SK-N-SH (cell line): ENCODE data around the gene RIMS1. TPM values are rescaled to one million over a fixed set of nuclear protein-coding genes. Genes with fewer than 3 reads are reported as not detected.

Experiments
- CTCF ChIA-PET: fragments of 300-600, 350-600 bp; formaldehyde crosslinking; extraction: SDS; loops from one replicate; lab custom pipeline; 2021; lab: Yijun Ruan, JAX
- POLR2A ChIA-PET: fragments of 350-600 bp; sonication (Branson Sonifier 250); formaldehyde crosslinking; extraction: SDS; loops from one replicate; lab custom pipeline; 2020; ENCODE audit warnings: antibody characterized with exemption, inconsistent platforms; lab: Yijun Ruan, JAX
- DNase-seq: peaks from one replicate; pipeline ENCODE4 v3.0.0; 2012
- H2AFZ ChIP-seq: fragments of 200-600 bp; sonication (generic); 2 replicates; pipeline ENCODE4 v1.8.1; 2016; ENCODE audit warnings: antibody characterized with exemption, mild to moderate bottlenecking, low read depth
- H3F3A ChIP-seq: fragments of 200-600 bp; sonication (generic); replicated peaks from 2 replicates; pipeline ENCODE3; 2016; ENCODE audit warnings: antibody characterized with exemption, mild to moderate bottlenecking; ENCODE audit not compliant: insufficient read depth
- H3K27ac ChIP-seq, 2 experiments: fragments of 200-500 bp in 1 of 2; fragments of 200-600 bp in 1 of 2; sonication (Bioruptor generic) in 1 of 2; sonication (generic), shearing (Covaris generic) in 1 of 2; 2 replicates each; pipeline versions ENCODE4 v1.5.1 to v1.6.1; 2014 to 2016; ENCODE audit warnings: low read depth in 2 of 2, inconsistent platforms in 1 of 2, low read length in 1 of 2, mild to moderate bottlenecking in 1 of 2, mixed read lengths in 1 of 2
- H3K27me3 ChIP-seq: fragments of 200-600 bp; sonication (generic), shearing (Covaris generic); 2 replicates; pipeline ENCODE4 v1.6.1; 2016; ENCODE audit warnings: mixed run types; ENCODE audit not compliant: insufficient read depth
- H3K36me3 ChIP-seq, 2 experiments: fragments of 200-500 bp in 1 of 2; fragments of 200-600 bp in 1 of 2; sonication (Bioruptor generic) in 1 of 2; sonication (generic) in 1 of 2; replicated peaks in 1 of 2; 2 replicates each; pipeline versions ENCODE3 to v1.5.1; 2014 to 2016; ENCODE audit warnings: low read length in 1 of 2, mild to moderate bottlenecking in 1 of 2; ENCODE audit not compliant: insufficient read depth in 2 of 2, control insufficient read depth in 1 of 2
- H3K4me1 ChIP-seq, 2 experiments: fragments of 200-500 bp in 1 of 2; fragments of 200-600 bp in 1 of 2; sonication (Bioruptor generic) in 1 of 2; sonication (generic), shearing (Covaris generic) in 1 of 2; 2 replicates each; pipeline versions ENCODE4 v1.5.1 to v1.6.1; 2014 to 2016; ENCODE audit warnings: low read depth in 1 of 2, low read length in 1 of 2, mixed run types in 1 of 2; ENCODE audit not compliant: insufficient read depth in 2 of 2, control insufficient read depth in 1 of 2
- H3K4me2 ChIP-seq: fragments of 200-600 bp; sonication (generic), shearing (Covaris generic); 2 replicates; pipeline ENCODE4 v1.6.1; 2017; ENCODE audit warnings: mixed run types
- H3K4me3 ChIP-seq, 2 experiments: fragments of 200-500 bp in 1 of 2; fragments of 200-600 bp in 1 of 2; sonication (Bioruptor generic) in 1 of 2; sonication (generic), shearing (Covaris generic) in 1 of 2; 2 replicates each; pipeline versions ENCODE4 v1.5.1 to v1.8.1; 2014 to 2016; ENCODE audit warnings: low read depth in 2 of 2, inconsistent platforms in 1 of 2, low read length in 1 of 2, mild to moderate bottlenecking in 1 of 2, mixed read lengths in 1 of 2, moderate library complexity in 1 of 2
- H3K79me2 ChIP-seq: fragments of 200-600 bp; sonication (generic); 2 replicates; pipeline ENCODE4 v1.8.1; 2017; ENCODE audit warnings: mild to moderate bottlenecking; ENCODE audit not compliant: insufficient read depth
- H3K9ac ChIP-seq: fragments of 200-600 bp; sonication (generic); 2 replicates; pipeline ENCODE4 v1.6.1; 2017; ENCODE audit warnings: mixed run types
- H3K9me2 ChIP-seq: fragments of 200-600 bp; sonication (generic); 2 replicates; pipeline ENCODE4 v1.6.1; 2017; ENCODE audit warnings: mixed run types
- H3K9me3 ChIP-seq: fragments of 200-600 bp; sonication (generic); 2 replicates; pipeline ENCODE4 v1.6.1; 2017; ENCODE audit warnings: mixed run types, mild to moderate bottlenecking, moderate library complexity
- H4K20me1 ChIP-seq: fragments of 200-600 bp; sonication (generic); 2 replicates; pipeline ENCODE4 v1.6.1; 2017; ENCODE audit warnings: mild to moderate bottlenecking, mixed run types; ENCODE audit not compliant: insufficient read depth
- CHD2 ChIP-seq: fragments of 150-350 bp; IDR thresholded peaks from 2 replicates; pipeline ENCODE4 v1.6.1; 2018; ENCODE audit warnings: low read length; ENCODE audit not compliant: partially characterized antibody
- FOXM1 ChIP-seq: IDR thresholded peaks from 2 replicates; pipeline ENCODE4 v1.4.0; 2012; ENCODE audit warnings: low read depth, mild to moderate bottlenecking
- GATA2 ChIP-seq: sonication (generic); formaldehyde crosslinking; IDR thresholded peaks from 2 replicates; pipeline ENCODE4 v1.5.0; 2020; ENCODE audit warnings: mild to moderate bottlenecking, missing genetic modification reagents
- NFIC ChIP-seq: IDR thresholded peaks from 2 replicates; pipeline ENCODE4 v1.4.0; 2012; ENCODE audit warnings: borderline replicate concordance
- NRF1 ChIP-seq: IDR thresholded peaks from 2 replicates; pipeline ENCODE4 v1.6.1; 2012; ENCODE audit warnings: low read depth, mild to moderate bottlenecking, low read length
- RAD21 ChIP-seq: IDR thresholded peaks from 2 replicates; pipeline ENCODE4 v1.6.1; 2012; ENCODE audit warnings: mild to moderate bottlenecking, low read length
- RFX5 ChIP-seq: IDR thresholded peaks from 2 replicates; pipeline ENCODE4 v1.6.1; 2012; ENCODE audit warnings: mild to moderate bottlenecking, improper control_type of control experiment, low read length
- RXRA ChIP-seq: IDR thresholded peaks from 2 replicates; pipeline ENCODE4 v1.4.0; 2012; ENCODE audit warnings: low read depth, mild to moderate bottlenecking, borderline replicate concordance
- SMC3 ChIP-seq: IDR thresholded peaks from 2 replicates; pipeline ENCODE4 v1.6.1; 2012; ENCODE audit warnings: low read depth, low read length, improper control_type of control experiment
- YY1 ChIP-seq: IDR thresholded peaks from 2 replicates; pipeline ENCODE4 v1.4.0; 2012; ENCODE audit warnings: low read depth, mild to moderate bottlenecking
- WGBS: methylation state at CpG from one replicate; pipeline ENCODE4 v1.1.6; 2017; ENCODE audit warnings: low lambda C conversion rate; 5-methylcytosine and 5-hydroxymethylcytosine counted together
- polyA plus RNA-seq, 3 experiments: library from polyadenylated mRNA; depleted of rRNA; stranded (reverse); fragments of >200 nt; gene quantifications; 2 replicates each; pipeline ENCODE4 v1.2.3, GENCODE V29; 2012
- TF ChIP-seq, protein P1 (sequence below): IDR thresholded peaks from 2 replicates; pipeline ENCODE4 v1.4.0; 2012; ENCODE audit warnings: low read depth
- TF ChIP-seq, protein P2 (sequence below): IDR thresholded peaks from 2 replicates; pipeline ENCODE4 v1.6.1; 2012; ENCODE audit warnings: mild to moderate bottlenecking, low read depth, low read length, moderate library complexity
- TF ChIP-seq, protein P3 (sequence below): IDR thresholded peaks from 2 replicates; pipeline ENCODE4 v1.4.0; 2012; ENCODE audit warnings: low read depth, borderline replicate concordance
- TF ChIP-seq, protein P4 (sequence below): fragments of 150-350 bp; IDR thresholded peaks from 2 replicates; pipeline ENCODE4 v1.6.1; 2016; ENCODE audit warnings: mild to moderate bottlenecking, low read depth, low read length
- TF ChIP-seq, protein P5 (sequence below): fragments of 200-600 bp; sonication (generic); IDR thresholded peaks from 2 replicates; pipeline ENCODE4 v1.6.1; 2017; ENCODE audit warnings: antibody characterized with exemption, mild to moderate bottlenecking, moderate library complexity

The RIMS1 gene
- polyA plus RNA-seq, 1 of the 3 experiments (the other 2 are of a cell fraction), result 0.20 TPM

DNA sequence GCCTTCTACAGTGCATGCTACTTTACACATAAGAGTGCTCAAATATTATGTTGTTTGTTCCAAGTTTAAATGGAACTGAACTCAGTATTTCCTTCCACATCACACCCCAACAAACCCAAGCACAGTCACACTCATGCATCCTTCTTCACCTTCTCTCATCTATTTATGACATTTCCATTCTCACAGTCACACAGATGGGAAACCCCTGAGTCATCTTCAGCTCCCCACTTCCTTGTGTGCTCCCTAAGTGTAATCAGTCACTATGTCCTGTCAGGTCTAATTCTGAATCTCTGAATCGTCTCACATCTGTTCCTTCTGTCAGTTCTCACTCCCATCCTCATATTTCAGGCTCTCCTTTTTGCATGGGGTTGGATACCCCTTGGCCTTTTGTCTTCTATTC is 96.0 kb downstream of the RIMS1 start:
- Histone ChIP-seq H3K4me1 (no peaks in the 10 kb centered on the region), H3K4me3 (no peak overlapping the region), H3K9me2 (no peaks in the 10 kb centered on the region), H3K4me2 (no peak overlapping the region), H3K27ac (no peak overlapping the region), H3K9ac (no peak overlapping the region), H3F3A (no peaks in the 10 kb centered on the region), H4K20me1 (no peaks in the 10 kb centered on the region), H2AFZ (no peak overlapping the region), H3K9me3 (no peaks in the 10 kb centered on the region), H3K36me3 (no peaks in the 10 kb centered on the region), H3K27me3 (no peaks in the 10 kb centered on the region), H3K79me2 (no peaks in the 10 kb centered on the region)
- TF ChIP-seq, protein P1, sequence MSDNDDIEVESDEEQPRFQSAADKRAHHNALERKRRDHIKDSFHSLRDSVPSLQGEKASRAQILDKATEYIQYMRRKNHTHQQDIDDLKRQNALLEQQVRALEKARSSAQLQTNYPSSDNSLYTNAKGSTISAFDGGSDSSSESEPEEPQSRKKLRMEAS, result no peak
- TF ChIP-seq, protein P2, sequence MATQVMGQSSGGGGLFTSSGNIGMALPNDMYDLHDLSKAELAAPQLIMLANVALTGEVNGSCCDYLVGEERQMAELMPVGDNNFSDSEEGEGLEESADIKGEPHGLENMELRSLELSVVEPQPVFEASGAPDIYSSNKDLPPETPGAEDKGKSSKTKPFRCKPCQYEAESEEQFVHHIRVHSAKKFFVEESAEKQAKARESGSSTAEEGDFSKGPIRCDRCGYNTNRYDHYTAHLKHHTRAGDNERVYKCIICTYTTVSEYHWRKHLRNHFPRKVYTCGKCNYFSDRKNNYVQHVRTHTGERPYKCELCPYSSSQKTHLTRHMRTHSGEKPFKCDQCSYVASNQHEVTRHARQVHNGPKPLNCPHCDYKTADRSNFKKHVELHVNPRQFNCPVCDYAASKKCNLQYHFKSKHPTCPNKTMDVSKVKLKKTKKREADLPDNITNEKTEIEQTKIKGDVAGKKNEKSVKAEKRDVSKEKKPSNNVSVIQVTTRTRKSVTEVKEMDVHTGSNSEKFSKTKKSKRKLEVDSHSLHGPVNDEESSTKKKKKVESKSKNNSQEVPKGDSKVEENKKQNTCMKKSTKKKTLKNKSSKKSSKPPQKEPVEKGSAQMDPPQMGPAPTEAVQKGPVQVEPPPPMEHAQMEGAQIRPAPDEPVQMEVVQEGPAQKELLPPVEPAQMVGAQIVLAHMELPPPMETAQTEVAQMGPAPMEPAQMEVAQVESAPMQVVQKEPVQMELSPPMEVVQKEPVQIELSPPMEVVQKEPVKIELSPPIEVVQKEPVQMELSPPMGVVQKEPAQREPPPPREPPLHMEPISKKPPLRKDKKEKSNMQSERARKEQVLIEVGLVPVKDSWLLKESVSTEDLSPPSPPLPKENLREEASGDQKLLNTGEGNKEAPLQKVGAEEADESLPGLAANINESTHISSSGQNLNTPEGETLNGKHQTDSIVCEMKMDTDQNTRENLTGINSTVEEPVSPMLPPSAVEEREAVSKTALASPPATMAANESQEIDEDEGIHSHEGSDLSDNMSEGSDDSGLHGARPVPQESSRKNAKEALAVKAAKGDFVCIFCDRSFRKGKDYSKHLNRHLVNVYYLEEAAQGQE, result no peak
- no peak for TF ChIP-seq NFIC
- ChIA-PET CTCF (no interaction called here), POLR2A (no interaction called here)
- WGBS, result 20% methylated on average over 1 of the region's 1 CpG
- DNase-seq, result no peak

DNA sequence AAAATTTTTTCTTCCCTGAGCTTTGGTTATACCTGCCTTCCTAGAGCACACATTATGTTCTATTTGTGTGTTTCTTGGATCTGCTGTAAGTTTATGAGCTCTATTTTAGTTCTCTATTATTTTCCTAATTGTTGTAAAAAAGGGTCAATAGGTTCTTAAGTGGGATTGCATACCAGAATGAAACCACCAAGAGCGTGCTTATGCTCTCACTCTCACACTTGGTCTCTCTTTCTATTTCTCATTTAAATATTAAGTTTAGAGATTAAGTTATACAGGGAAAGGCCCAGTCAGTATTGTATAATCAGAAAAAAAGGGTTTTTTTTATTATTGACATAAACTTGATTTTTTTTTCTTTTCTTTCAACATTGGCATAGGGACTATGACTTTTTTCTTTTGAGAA is 96.8 kb downstream of the RIMS1 start:
- no peak for DNase-seq
- CTCF ChIA-PET, result no interaction called here
- Histone ChIP-seq H3K4me2 (no peak overlapping the region), H3K36me3 (no peaks in the 10 kb centered on the region), H4K20me1 (no peaks in the 10 kb centered on the region), H3K9me3 (no peaks in the 10 kb centered on the region), H3K27ac (no peak overlapping the region), H3K4me3 (no peak overlapping the region), H3K79me2 (no peaks in the 10 kb centered on the region), H3K9ac (no peak overlapping the region), H3K9me2 (no peaks in the 10 kb centered on the region), H3K4me1 (no peaks in the 10 kb centered on the region), H3F3A (no peaks in the 10 kb centered on the region), H3K27me3 (no peaks in the 10 kb centered on the region), H2AFZ (no peak overlapping the region)
- POLR2A ChIA-PET, result no interaction called here
- 24% methylated on average over 1 of the region's 1 CpG for WGBS
- no peak for TF ChIP-seq RAD21
- TF ChIP-seq SMC3, result no peak
- TF ChIP-seq, protein P3, sequence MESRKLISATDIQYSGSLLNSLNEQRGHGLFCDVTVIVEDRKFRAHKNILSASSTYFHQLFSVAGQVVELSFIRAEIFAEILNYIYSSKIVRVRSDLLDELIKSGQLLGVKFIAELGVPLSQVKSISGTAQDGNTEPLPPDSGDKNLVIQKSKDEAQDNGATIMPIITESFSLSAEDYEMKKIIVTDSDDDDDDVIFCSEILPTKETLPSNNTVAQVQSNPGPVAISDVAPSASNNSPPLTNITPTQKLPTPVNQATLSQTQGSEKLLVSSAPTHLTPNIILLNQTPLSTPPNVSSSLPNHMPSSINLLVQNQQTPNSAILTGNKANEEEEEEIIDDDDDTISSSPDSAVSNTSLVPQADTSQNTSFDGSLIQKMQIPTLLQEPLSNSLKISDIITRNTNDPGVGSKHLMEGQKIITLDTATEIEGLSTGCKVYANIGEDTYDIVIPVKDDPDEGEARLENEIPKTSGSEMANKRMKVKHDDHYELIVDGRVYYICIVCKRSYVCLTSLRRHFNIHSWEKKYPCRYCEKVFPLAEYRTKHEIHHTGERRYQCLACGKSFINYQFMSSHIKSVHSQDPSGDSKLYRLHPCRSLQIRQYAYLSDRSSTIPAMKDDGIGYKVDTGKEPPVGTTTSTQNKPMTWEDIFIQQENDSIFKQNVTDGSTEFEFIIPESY, result no peak
- no peak for TF ChIP-seq FOXM1
- TF ChIP-seq, protein P1, result no peak
- TF ChIP-seq, protein P4, sequence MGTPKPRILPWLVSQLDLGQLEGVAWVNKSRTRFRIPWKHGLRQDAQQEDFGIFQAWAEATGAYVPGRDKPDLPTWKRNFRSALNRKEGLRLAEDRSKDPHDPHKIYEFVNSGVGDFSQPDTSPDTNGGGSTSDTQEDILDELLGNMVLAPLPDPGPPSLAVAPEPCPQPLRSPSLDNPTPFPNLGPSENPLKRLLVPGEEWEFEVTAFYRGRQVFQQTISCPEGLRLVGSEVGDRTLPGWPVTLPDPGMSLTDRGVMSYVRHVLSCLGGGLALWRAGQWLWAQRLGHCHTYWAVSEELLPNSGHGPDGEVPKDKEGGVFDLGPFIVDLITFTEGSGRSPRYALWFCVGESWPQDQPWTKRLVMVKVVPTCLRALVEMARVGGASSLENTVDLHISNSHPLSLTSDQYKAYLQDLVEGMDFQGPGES, result no peak
- no peak for TF ChIP-seq NRF1
- TF ChIP-seq, protein P5, sequence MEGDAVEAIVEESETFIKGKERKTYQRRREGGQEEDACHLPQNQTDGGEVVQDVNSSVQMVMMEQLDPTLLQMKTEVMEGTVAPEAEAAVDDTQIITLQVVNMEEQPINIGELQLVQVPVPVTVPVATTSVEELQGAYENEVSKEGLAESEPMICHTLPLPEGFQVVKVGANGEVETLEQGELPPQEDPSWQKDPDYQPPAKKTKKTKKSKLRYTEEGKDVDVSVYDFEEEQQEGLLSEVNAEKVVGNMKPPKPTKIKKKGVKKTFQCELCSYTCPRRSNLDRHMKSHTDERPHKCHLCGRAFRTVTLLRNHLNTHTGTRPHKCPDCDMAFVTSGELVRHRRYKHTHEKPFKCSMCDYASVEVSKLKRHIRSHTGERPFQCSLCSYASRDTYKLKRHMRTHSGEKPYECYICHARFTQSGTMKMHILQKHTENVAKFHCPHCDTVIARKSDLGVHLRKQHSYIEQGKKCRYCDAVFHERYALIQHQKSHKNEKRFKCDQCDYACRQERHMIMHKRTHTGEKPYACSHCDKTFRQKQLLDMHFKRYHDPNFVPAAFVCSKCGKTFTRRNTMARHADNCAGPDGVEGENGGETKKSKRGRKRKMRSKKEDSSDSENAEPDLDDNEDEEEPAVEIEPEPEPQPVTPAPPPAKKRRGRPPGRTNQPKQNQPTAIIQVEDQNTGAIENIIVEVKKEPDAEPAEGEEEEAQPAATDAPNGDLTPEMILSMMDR, result no peak
- no peak for TF ChIP-seq RXRA
- TF ChIP-seq GATA2 (CRISPR knock-in tag), result no peak
- no peak for TF ChIP-seq RFX5
- no peak for TF ChIP-seq CHD2
- TF ChIP-seq YY1, result no peak
